Neuronal stem cell (in vitro differentiated cells): Measurements from ENCODE around the gene CPNE5.
A peak's percentile ranks its signal among the peaks of the same experiment; 100 is the strongest.

Experiments
- DNase-seq: peaks from one replicate; pipeline ENCODE4 v3.0.0-alpha.2; 2013; ENCODE audit warnings: low spot score
- H2AFZ ChIP-seq: one replicate; pipeline ENCODE4 v1.6.1; 2013; ENCODE audit warnings: mild to moderate bottlenecking, low read length, inconsistent platforms
- H2AK5ac ChIP-seq: 2 replicates; pipeline ENCODE4 v1.6.1; 2013; ENCODE audit warnings: low read depth, mild to moderate bottlenecking, inconsistent platforms, low read length, moderate library complexity, mixed read lengths
- H2BK120ac ChIP-seq: 2 replicates; pipeline ENCODE4 v1.6.1; 2013; ENCODE audit warnings: low read depth, mild to moderate bottlenecking, inconsistent platforms, low read length, moderate library complexity, mixed read lengths
- H2BK12ac ChIP-seq: one replicate; pipeline ENCODE4 v1.6.1; 2013; ENCODE audit warnings: low read length, inconsistent platforms
- H2BK15ac ChIP-seq: 2 replicates; pipeline ENCODE4 v1.6.1; 2013; ENCODE audit warnings: mild to moderate bottlenecking, low read length, inconsistent platforms, mixed read lengths
- H2BK5ac ChIP-seq: one replicate; pipeline ENCODE4 v1.6.1; 2013; ENCODE audit warnings: inconsistent platforms, mild to moderate bottlenecking, low read length, moderate library complexity
- H3K14ac ChIP-seq: one replicate; pipeline ENCODE4 v1.6.1; 2013; ENCODE audit warnings: low read length, inconsistent platforms
- H3K18ac ChIP-seq: 2 replicates; pipeline ENCODE4 v1.6.1; 2013; ENCODE audit warnings: low read length, inconsistent platforms
- H3K23ac ChIP-seq: 2 replicates; pipeline ENCODE4 v1.6.1; 2013; ENCODE audit warnings: low read depth, mild to moderate bottlenecking, mixed read lengths, low read length, inconsistent platforms; ENCODE audit not compliant: poor library complexity
- H3K27ac ChIP-seq: replicated peaks from 3 replicates; pipeline ENCODE4 v1.5.1; 2013; ENCODE audit warnings: low read length, inconsistent platforms
- H3K27me3 ChIP-seq, 3 experiments: 2 replicates each; pipeline ENCODE4 v1.6.1; 2013; ENCODE audit warnings: low read length in 3 of 3, mild to moderate bottlenecking in 2 of 3, inconsistent platforms in 1 of 3, low read depth in 1 of 3, mixed read lengths in 1 of 3, moderate library complexity in 1 of 3; ENCODE audit not compliant: control insufficient read depth in 3 of 3, insufficient read depth in 3 of 3
- H3K36me3 ChIP-seq, 2 donors: replicated peaks in 1 of 2; 2 replicates each; pipeline ENCODE4 v1.6.1; 2013; ENCODE audit warnings: low read length in 2 of 2; ENCODE audit not compliant: control insufficient read depth in 2 of 2, insufficient read depth in 2 of 2
- H3K4ac ChIP-seq: 2 replicates; pipeline ENCODE4 v1.6.1; 2013; ENCODE audit warnings: inconsistent platforms, mild to moderate bottlenecking, low read length, moderate library complexity
- H3K4me1 ChIP-seq, 2 donors: 1 replicate in 1 of 2; 2 replicates in 1 of 2; pipeline ENCODE4 v1.6.1; 2013; ENCODE audit warnings: low read length in 2 of 2, low read depth in 1 of 2; ENCODE audit not compliant: control insufficient read depth in 2 of 2, insufficient read depth in 1 of 2
- H3K4me2 ChIP-seq: one replicate; pipeline ENCODE4 v1.6.1; 2013; ENCODE audit warnings: mild to moderate bottlenecking, low read length, inconsistent platforms; ENCODE audit not compliant: insufficient read depth, poor library complexity, severe bottlenecking
- H3K4me3 ChIP-seq, 2 donors: 2 replicates each; pipeline ENCODE4 v1.5.1; 2013; ENCODE audit warnings: low read length in 2 of 2, mild to moderate bottlenecking in 2 of 2, inconsistent platforms in 1 of 2, moderate library complexity in 1 of 2
- H3K79me1 ChIP-seq: one replicate; pipeline ENCODE4 v1.6.1; 2013; ENCODE audit warnings: low read depth, mild to moderate bottlenecking, inconsistent platforms, low read length, moderate library complexity
- H3K9ac ChIP-seq: one replicate; pipeline ENCODE4 v1.6.1; 2013; ENCODE audit warnings: mild to moderate bottlenecking, low read depth, low read length, inconsistent platforms; ENCODE audit not compliant: poor library complexity
- H3K9me3 ChIP-seq, 2 donors: replicated peaks in 1 of 2; 2 replicates each; pipeline versions ENCODE3 to v1.6.1; 2013; ENCODE audit warnings: low read length in 2 of 2, mild to moderate bottlenecking in 2 of 2, inconsistent platforms in 1 of 2, low read depth in 1 of 2, mixed read lengths in 1 of 2, moderate library complexity in 1 of 2; ENCODE audit not compliant: control insufficient read depth in 2 of 2, insufficient read depth in 1 of 2
- H4K8ac ChIP-seq: one replicate; pipeline ENCODE4 v1.6.1; 2013; ENCODE audit warnings: low read depth, mild to moderate bottlenecking, inconsistent platforms, low read length, moderate library complexity
- H4K91ac ChIP-seq: one replicate; pipeline ENCODE4 v1.6.1; 2013; ENCODE audit warnings: low read length, low read depth, mild to moderate bottlenecking, inconsistent platforms; ENCODE audit not compliant: poor library complexity
- WGBS, 2 donors: extraction: QIAGEN DNeasy Blood & Tissue Kit; methylation state at CpG; one replicate each; pipeline ENCODE4 v1.1.7; 2013; ENCODE audit warnings: missing lambda C conversion rate in 2 of 2, mixed read lengths in 1 of 2; ENCODE audit not compliant: insufficient read length in 2 of 2, insufficient replicate concordance in 1 of 2; ENCODE audit errors: extremely low coverage in 2 of 2; 5-methylcytosine and 5-hydroxymethylcytosine counted together

CPNE5 gene

DNA sequence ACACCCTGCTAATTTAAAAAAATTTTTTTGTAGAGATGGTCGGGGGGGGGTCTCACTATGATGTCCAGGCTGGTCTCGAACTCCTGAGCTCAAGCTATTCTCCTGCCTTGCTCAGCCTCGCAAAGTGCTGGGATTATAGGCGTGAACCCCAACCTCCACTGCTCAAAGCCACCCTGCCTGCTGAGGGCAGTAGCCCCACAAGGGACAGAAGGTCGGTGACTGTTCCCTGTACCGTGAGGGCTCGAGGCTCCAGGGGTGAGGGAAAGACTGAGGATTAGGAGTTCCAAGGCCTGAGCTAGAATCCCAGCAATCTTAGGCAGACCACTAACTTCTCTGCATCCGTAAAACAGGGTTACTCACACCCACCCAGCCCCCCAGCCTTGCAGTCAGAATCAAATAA, 51.1 kb downstream of the CPNE5 start:
- Histone ChIP-seq H3K14ac (no peak overlapping the region), H4K91ac (no peak overlapping the region), H2BK5ac (no peak overlapping the region), H4K8ac (no peak overlapping the region), H3K4me1 (peaks cover 4 to 17% of the 10 kb centered on the region in 2 donors), H3K27ac (no peak overlapping the region), H2BK15ac (no peak overlapping the region), H3K4ac (no peak overlapping the region), H3K9ac (no peak overlapping the region), H2AK5ac (no peak overlapping the region), H3K27me3 (peaks cover 0 to 13% (median 0%) of the 10 kb centered on the region in 3 experiments), H3K4me2 (no peak overlapping the region), H3K4me3 (no peak overlapping the region), H2BK12ac (no peak overlapping the region), H3K23ac (no peak overlapping the region), H3K18ac (no peak overlapping the region), H2AFZ (no peak overlapping the region), H2BK120ac (no peak overlapping the region), H3K79me1 (no peaks in the 10 kb centered on the region), H3K9me3 (no peaks in the 10 kb centered on the region), H3K36me3 (no peaks in the 10 kb centered on the region)
- WGBS, 2 donors, result no CpG with 5 or more reads among the region's 8 CpGs
- no peak for DNase-seq

DNA sequence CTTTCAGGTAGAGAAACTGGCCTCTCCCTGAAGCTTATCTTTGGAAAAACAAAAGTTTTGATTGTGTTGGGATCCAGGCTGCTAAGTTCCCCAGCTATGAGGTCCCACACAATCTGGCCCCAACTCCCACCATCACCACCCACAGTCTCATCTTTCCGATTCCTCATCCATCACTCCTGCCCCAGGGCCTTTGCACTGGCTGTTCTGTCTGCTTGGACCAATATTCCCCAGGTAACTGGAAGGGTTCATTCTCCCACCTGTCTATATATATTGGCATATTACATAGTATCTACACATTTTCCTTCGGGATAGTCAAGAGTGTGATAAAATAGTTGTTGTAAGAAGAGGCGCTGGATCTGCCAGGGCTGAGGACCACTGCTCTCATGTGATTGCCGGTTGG, 52.0 kb downstream of the CPNE5 start:
- no CpG with 5 or more reads among the region's 4 CpGs for WGBS, 2 donors

DNA sequence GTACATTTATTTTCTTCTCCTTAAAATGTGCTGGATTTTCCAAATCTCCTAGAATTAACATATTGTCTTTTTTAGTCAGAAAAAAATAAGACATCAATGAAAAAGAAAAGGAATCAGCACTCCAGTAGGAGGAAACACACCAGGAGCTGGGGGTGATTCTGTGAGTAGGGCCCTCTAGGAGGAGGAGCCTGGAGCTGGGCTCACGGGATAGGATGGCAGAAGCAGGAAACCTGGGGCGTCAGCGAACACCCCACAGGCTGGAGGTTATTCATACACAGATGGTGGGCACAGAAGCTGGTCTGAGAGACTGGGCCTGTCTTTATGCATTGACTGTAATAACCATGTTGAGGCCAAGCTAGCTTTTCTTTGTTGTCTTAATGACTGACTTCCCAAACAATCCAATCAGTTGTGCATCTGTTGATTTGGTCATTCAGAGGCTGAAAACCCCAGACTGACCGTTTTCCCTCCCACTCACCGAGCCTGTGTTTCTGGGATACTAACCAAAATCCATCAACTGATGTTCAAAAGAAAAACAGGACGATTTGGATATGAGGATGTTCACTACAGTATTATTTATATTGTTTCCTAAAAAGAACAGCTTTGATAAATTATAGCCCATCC, 53.1 kb downstream of the CPNE5 start:
- Histone ChIP-seq H2BK120ac (no peak overlapping the region), H3K23ac (no peak overlapping the region), H2AFZ (peak overlapping the region; percentile 25), H3K4ac (no peak overlapping the region), H3K79me1 (no peaks in the 10 kb centered on the region), H3K18ac (no peak overlapping the region), H3K9me3 (no peaks in the 10 kb centered on the region), H4K8ac (no peak overlapping the region), H3K27ac (no peak overlapping the region), H3K4me3 (no peak overlapping the region), H2BK5ac (no peak overlapping the region), H3K4me1 (peaks cover 0 to 17% of the 10 kb centered on the region in 2 donors), H3K27me3 (peaks cover 0 to 4% (median 0%) of the 10 kb centered on the region in 3 experiments), H4K91ac (no peak overlapping the region), H3K9ac (no peak overlapping the region), H2BK12ac (no peak overlapping the region), H2BK15ac (no peak overlapping the region), H2AK5ac (no peak overlapping the region), H3K4me2 (no peak overlapping the region), H3K36me3 (no peaks in the 10 kb centered on the region), H3K14ac (no peak overlapping the region)
- DNase-seq, result no peak
- no CpG with 5 or more reads among the region's 6 CpGs for WGBS, 2 donors

More for the DNA sequence above, 52.0 kb downstream of the CPNE5 start:
- no peaks in the 10 kb centered on the region for H3K36me3 ChIP-seq
- no peak overlapping the region for H2BK5ac ChIP-seq
- H4K91ac ChIP-seq, result no peak overlapping the region
- H3K27me3 ChIP-seq, result peaks cover 0 to 8% (median 0%) of the 10 kb centered on the region in 3 experiments
- no peak overlapping the region for H2BK15ac ChIP-seq
- H2BK12ac ChIP-seq, result no peak overlapping the region
- H3K4me1 ChIP-seq, result peaks cover 2 to 17% of the 10 kb centered on the region in 2 donors
- H3K18ac ChIP-seq, result no peak overlapping the region
- no peak overlapping the region for H3K27ac ChIP-seq
- H3K4me2 ChIP-seq, result no peak overlapping the region
- no peak overlapping the region for H4K8ac ChIP-seq
- no peaks in the 10 kb centered on the region for H3K79me1 ChIP-seq
- peak overlapping the region; percentile 8 for H2AK5ac ChIP-seq
- H3K23ac ChIP-seq, result no peak overlapping the region
- H2BK120ac ChIP-seq, result no peak overlapping the region
- no peak overlapping the region for H3K4ac ChIP-seq
- no peak for DNase-seq
- H2AFZ ChIP-seq, result no peak overlapping the region
- H3K9ac ChIP-seq, result no peak overlapping the region
- no peaks in the 10 kb centered on the region for H3K9me3 ChIP-seq
- no peak overlapping the region for H3K14ac ChIP-seq
- H3K4me3 ChIP-seq, result no peak overlapping the region

DNA sequence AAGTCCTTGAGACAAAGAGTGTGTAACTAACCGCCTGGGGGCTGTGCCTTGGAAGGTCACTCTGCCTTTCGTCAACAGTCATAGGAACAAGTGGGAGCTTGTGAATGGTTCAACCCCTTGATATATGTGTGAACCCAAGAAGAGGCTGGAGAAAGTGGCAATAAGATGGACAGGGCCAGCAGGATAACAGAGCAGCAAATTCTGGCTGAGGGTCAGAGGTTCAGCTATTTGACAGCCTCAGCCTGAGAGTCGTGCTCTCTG, 54.9 kb downstream of the CPNE5 start:
- Histone ChIP-seq H3K9me3 (no peaks in the 10 kb centered on the region), H2BK12ac (no peak overlapping the region), H3K4ac (no peak overlapping the region), H3K4me2 (no peak overlapping the region), H2BK120ac (no peak overlapping the region), H4K8ac (no peak overlapping the region), H3K9ac (no peak overlapping the region), H3K4me3 (no peak overlapping the region), H2AFZ (no peak overlapping the region), H3K4me1 (peaks cover 0 to 13% of the 10 kb centered on the region in 2 donors), H2BK5ac (no peak overlapping the region), H3K36me3 (no peaks in the 10 kb centered on the region), H3K27ac (no peak overlapping the region), H3K27me3 (no peaks in the 10 kb centered on the region), H4K91ac (no peak overlapping the region), H3K23ac (no peak overlapping the region), H2BK15ac (no peak overlapping the region), H3K79me1 (no peaks in the 10 kb centered on the region), H3K18ac (no peak overlapping the region), H2AK5ac (no peak overlapping the region), H3K14ac (no peak overlapping the region)
- no CpG with 5 or more reads among the region's 3 CpGs for WGBS, 2 donors
- DNase-seq, result no peak
